HepG2 (cell line): ENCODE measurements around the gene SERINC2. TPM values are rescaled to one million over a fixed set of nuclear protein-coding genes. Genes with fewer than 3 reads are reported as not detected.

ENCODE experiments used
- EEA1 ChIP-seq: sonication (generic); formaldehyde crosslinking; IDR thresholded peaks from 2 replicates; pipeline ENCODE4 v1.5.1; 2020; ENCODE audit warnings: mild to moderate bottlenecking, missing genetic modification reagents, borderline replicate concordance
- ESRRA ChIP-seq: sonication (generic); formaldehyde crosslinking; IDR thresholded peaks from 2 replicates; pipeline ENCODE4 v1.5.1; 2020; ENCODE audit warnings: mild to moderate bottlenecking, low read depth, missing genetic modification reagents
- FOXA1 ChIP-seq, 2 experiments: fragments of 450-650 bp in 1 of 2; sonication (generic) in 1 of 2; formaldehyde crosslinking in 1 of 2; IDR thresholded peaks; 2 replicates each; pipeline versions ENCODE4 v1.4.0 to v1.6.1; 2016 to 2020; ENCODE audit warnings: missing genetic modification reagents in 1 of 2
- FOXM1 ChIP-seq: sonication (generic); formaldehyde crosslinking; IDR thresholded peaks from 2 replicates; pipeline ENCODE4 v1.5.0; 2020; ENCODE audit warnings: missing genetic modification reagents
- GATAD1 ChIP-seq: IDR thresholded peaks from 2 replicates; pipeline ENCODE4 v1.6.1; 2016; ENCODE audit warnings: missing genetic modification reagents, missing compliant biosample characterization
- KDM5B ChIP-seq: sonication (generic); formaldehyde crosslinking; IDR thresholded peaks from 2 replicates; pipeline ENCODE4 v1.4.0; 2020; ENCODE audit warnings: missing genetic modification reagents, mild to moderate bottlenecking, borderline replicate concordance
- MAFF ChIP-seq: IDR thresholded peaks from 2 replicates; pipeline ENCODE4 v1.6.1; 2011; ENCODE audit warnings: low read depth, low read length, improper control_type of control experiment
- MIXL1 ChIP-seq: IDR thresholded peaks from 2 replicates; pipeline ENCODE4 v1.6.1; 2016
- POLR2AphosphoS5 ChIP-seq: IDR thresholded peaks from 2 replicates; pipeline ENCODE4 v1.6.1; 2012; ENCODE audit warnings: low read depth, low read length
- SRSF4 ChIP-seq: fragments of 200-400 bp; formaldehyde crosslinking; IDR thresholded peaks from one replicate; pipeline ENCODE4 v1.6.1; 2018; ENCODE audit warnings: mild to moderate bottlenecking, low read depth, low read length, moderate library complexity; ENCODE audit not compliant: poor library complexity, severe bottlenecking
- ZBTB3 ChIP-seq: sonication (generic); formaldehyde crosslinking; IDR thresholded peaks from 2 replicates; pipeline ENCODE4 v1.4.0; 2020; ENCODE audit warnings: low read depth, mild to moderate bottlenecking, moderate library complexity, missing genetic modification reagents, borderline replicate concordance
- ZKSCAN1 ChIP-seq: fragments of 150-350 bp; IDR thresholded peaks from 2 replicates; pipeline ENCODE4 v1.6.1; 2014; ENCODE audit warnings: low read length
- ZNF138 ChIP-seq: sonication (generic); formaldehyde crosslinking; IDR thresholded peaks from 2 replicates; pipeline ENCODE4 v1.5.0; 2020; ENCODE audit warnings: mild to moderate bottlenecking, low read depth, missing genetic modification reagents
- ZNF557 ChIP-seq: sonication (generic); formaldehyde crosslinking; IDR thresholded peaks from 2 replicates; pipeline ENCODE4 v1.4.0; 2020; ENCODE audit warnings: missing genetic modification reagents
- ZNF570 ChIP-seq: sonication (generic); formaldehyde crosslinking; IDR thresholded peaks from 2 replicates; pipeline ENCODE4 v1.4.0; 2020; ENCODE audit warnings: mild to moderate bottlenecking, missing genetic modification reagents, borderline replicate concordance
- polyA plus RNA-seq, 8 experiments: library from polyadenylated mRNA; depleted of rRNA in 3 of 8; stranded (reverse) in 7 of 8; unstranded in 1 of 8; fragments of >200 nt; fragmentation: Illumina TruSeq in 4 of 8; extraction: Trizol in 4 of 8; gene quantifications; 2 replicates each; pipeline versions ENCODE4 v1.2.1 to v1.2.3, GENCODE V29; 2011 to 2016; ENCODE audit warnings: low read depth in 4 of 8, missing spikeins in 1 of 8, mixed read lengths in 1 of 8; ENCODE audit not compliant: insufficient read depth in 1 of 8
- total RNA-seq, 5 experiments: library from RNA; depleted of rRNA; stranded (reverse); fragments of >200 nt; fragmentation: Illumina TruSeq; extraction: Trizol; gene quantifications; 2 replicates each; pipeline ENCODE4 v1.2.3, GENCODE V29; 2016; ENCODE audit warnings: low read depth in 1 of 5
- TF ChIP-seq, protein P1 (sequence below): sonication (generic); formaldehyde crosslinking; IDR thresholded peaks from 2 replicates; pipeline ENCODE4 v1.5.0; 2020; ENCODE audit warnings: mild to moderate bottlenecking, missing genetic modification reagents
- TF ChIP-seq, protein P2 (sequence below): sonication (generic); formaldehyde crosslinking; IDR thresholded peaks from 2 replicates; pipeline ENCODE4 v1.4.0; 2020; ENCODE audit warnings: missing genetic modification reagents, borderline replicate concordance
- TF ChIP-seq, protein P3 (sequence below): sonication (generic); formaldehyde crosslinking; IDR thresholded peaks from 2 replicates; pipeline ENCODE4 v1.5.0; 2020; ENCODE audit warnings: mild to moderate bottlenecking, low read depth, missing genetic modification reagents, borderline replicate concordance
- TF ChIP-seq, protein P4 (sequence below): sonication (generic); formaldehyde crosslinking; conservative IDR thresholded peaks from 2 replicates; pipeline ENCODE4 v1.4.0; 2020; ENCODE audit warnings: missing genetic modification reagents
- TF ChIP-seq, protein P5 (sequence below): sonication (generic); formaldehyde crosslinking; IDR thresholded peaks from 2 replicates; pipeline ENCODE4 v1.5.0; 2020; ENCODE audit warnings: missing genetic modification reagents

Gene SERINC2
- total and polyA plus RNA-seq, 2 of the 13 experiments (the other 11 are each of a cell fraction or from before 2014, with no cell fraction given), result 4.8 to 126 TPM

DNA sequence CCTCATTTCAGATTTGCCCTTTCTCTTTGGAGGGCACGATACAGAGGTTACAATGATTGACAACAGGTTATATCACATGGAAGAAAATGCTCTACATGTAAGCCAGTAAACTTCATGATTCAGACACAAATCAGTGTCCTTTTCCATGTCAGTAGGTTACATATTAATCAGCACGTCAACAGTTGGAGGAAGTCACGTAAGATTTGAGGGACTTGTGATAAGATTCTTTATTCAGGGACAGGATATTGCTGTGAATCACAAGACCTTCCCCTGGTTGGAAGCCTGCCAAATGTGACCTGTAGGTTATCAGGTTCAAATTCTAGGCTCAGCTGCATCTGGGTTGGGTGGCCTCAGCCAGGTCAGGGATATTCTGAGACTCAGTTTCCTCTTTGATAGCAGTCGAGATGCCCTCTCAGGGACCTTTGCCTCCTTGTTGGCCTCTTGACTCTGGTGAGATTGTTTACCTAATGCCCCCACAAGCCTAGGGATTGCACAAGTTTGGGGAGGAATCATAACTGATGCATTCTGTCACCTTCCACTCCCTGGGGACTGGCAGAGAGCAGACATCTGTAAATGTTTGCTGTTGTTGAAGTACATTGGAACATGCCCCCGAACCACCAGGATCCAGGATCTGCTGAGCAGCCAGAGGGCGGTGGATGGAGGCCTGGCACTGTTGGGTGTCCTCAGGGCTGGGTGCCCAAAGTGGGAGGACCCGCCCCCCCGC lies 31.9 kb downstream of the SERINC2 start (continued):
- TF ChIP-seq MAFF (no peak; the same call in 1 of the 2 replicates), MIXL1 (CRISPR knock-in tag) (peak; percentile 92), EEA1 (no peak), POLR2AphosphoS5 (no peak; the same call in 1 of the 2 replicates), FOXM1 (no peak), ZNF138 (CRISPR knock-in tag) (no peak), ZKSCAN1 (no peak), ZBTB3 (CRISPR knock-in tag) (no peak), GATAD1 (CRISPR knock-in tag) (no peak), ZNF557 (no peak), SRSF4 (no peak), FOXA1 (IDR thresholded peaks at IDR 0.05) (no peak), FOXA1 (CRISPR knock-in tag; IDR thresholded peaks at IDR 0.05) (peak; percentile 25; the same call in 1 of the 2 replicates), KDM5B (CRISPR knock-in tag) (no peak; the same call in 1 of the 2 replicates), ESRRA (peak; percentile 77; the same call in 1 of the 2 replicates), ZNF570 (no peak)
- TF ChIP-seq, protein P1, sequence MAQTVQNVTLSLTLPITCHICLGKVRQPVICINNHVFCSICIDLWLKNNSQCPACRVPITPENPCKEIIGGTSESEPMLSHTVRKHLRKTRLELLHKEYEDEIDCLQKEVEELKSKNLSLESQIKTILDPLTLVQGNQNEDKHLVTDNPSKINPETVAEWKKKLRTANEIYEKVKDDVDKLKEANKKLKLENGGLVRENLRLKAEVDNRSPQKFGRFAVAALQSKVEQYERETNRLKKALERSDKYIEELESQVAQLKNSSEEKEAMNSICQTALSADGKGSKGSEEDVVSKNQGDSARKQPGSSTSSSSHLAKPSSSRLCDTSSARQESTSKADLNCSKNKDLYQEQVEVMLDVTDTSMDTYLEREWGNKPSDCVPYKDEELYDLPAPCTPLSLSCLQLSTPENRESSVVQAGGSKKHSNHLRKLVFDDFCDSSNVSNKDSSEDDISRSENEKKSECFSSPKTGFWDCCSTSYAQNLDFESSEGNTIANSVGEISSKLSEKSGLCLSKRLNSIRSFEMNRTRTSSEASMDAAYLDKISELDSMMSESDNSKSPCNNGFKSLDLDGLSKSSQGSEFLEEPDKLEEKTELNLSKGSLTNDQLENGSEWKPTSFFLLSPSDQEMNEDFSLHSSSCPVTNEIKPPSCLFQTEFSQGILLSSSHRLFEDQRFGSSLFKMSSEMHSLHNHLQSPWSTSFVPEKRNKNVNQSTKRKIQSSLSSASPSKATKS, result no peak
- TF ChIP-seq, protein P2, sequence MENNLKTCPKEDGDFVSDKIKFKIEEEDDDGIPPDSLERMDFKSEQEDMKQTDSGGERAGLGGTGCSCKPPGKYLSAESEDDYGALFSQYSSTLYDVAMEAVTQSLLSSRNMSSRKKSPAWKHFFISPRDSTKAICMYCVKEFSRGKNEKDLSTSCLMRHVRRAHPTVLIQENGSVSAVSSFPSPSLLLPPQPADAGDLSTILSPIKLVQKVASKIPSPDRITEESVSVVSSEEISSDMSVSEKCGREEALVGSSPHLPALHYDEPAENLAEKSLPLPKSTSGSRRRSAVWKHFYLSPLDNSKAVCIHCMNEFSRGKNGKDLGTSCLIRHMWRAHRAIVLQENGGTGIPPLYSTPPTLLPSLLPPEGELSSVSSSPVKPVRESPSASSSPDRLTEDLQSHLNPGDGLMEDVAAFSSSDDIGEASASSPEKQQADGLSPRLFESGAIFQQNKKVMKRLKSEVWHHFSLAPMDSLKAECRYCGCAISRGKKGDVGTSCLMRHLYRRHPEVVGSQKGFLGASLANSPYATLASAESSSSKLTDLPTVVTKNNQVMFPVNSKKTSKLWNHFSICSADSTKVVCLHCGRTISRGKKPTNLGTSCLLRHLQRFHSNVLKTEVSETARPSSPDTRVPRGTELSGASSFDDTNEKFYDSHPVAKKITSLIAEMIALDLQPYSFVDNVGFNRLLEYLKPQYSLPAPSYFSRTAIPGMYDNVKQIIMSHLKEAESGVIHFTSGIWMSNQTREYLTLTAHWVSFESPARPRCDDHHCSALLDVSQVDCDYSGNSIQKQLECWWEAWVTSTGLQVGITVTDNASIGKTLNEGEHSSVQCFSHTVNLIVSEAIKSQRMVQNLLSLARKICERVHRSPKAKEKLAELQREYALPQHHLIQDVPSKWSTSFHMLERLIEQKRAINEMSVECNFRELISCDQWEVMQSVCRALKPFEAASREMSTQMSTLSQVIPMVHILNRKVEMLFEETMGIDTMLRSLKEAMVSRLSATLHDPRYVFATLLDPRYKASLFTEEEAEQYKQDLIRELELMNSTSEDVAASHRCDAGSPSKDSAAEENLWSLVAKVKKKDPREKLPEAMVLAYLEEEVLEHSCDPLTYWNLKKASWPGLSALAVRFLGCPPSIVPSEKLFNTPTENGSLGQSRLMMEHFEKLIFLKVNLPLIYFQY, result no peak
- TF ChIP-seq, protein P3, sequence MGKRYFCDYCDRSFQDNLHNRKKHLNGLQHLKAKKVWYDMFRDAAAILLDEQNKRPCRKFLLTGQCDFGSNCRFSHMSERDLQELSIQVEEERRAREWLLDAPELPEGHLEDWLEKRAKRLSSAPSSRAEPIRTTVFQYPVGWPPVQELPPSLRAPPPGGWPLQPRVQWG, result no peak
- TF ChIP-seq, protein P4, sequence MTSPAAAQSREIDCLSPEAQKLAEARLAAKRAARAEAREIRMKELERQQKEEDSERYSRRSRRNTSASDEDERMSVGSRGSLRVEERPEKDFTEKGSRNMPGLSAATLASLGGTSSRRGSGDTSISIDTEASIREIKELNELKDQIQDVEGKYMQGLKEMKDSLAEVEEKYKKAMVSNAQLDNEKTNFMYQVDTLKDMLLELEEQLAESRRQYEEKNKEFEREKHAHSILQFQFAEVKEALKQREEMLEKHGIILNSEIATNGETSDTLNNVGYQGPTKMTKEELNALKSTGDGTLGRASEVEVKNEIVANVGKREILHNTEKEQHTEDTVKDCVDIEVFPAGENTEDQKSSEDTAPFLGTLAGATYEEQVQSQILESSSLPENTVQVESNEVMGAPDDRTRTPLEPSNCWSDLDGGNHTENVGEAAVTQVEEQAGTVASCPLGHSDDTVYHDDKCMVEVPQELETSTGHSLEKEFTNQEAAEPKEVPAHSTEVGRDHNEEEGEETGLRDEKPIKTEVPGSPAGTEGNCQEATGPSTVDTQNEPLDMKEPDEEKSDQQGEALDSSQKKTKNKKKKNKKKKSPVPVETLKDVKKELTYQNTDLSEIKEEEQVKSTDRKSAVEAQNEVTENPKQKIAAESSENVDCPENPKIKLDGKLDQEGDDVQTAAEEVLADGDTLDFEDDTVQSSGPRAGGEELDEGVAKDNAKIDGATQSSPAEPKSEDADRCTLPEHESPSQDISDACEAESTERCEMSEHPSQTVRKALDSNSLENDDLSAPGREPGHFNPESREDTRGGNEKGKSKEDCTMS (CRISPR knock-in tag), result no peak
- TF ChIP-seq, protein P5, sequence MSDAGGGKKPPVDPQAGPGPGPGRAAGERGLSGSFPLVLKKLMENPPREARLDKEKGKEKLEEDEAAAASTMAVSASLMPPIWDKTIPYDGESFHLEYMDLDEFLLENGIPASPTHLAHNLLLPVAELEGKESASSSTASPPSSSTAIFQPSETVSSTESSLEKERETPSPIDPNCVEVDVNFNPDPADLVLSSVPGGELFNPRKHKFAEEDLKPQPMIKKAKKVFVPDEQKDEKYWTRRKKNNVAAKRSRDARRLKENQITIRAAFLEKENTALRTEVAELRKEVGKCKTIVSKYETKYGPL, result no peak
